GM19468 (cell line): ENCODE data around the gene SULT4A1.

ENCODE experiments used
- ATAC-seq: cut with Tn5 transposase; IDR thresholded peaks from one replicate; pipeline ENCODE4 v1.9.1; 2021; ENCODE audit warnings: mild to moderate bottlenecking, moderate library complexity, moderate number of reproducible peaks; ENCODE audit not compliant: unreplicated experiment; ENCODE audit errors: extremely low read depth

SULT4A1 gene

GRCh38 chr22:43819931-43820640 lies 42.2 kb downstream of the SULT4A1 start:
- no peak for ATAC-seq

GRCh38 chr22:43819421-43819921 lies 42.8 kb downstream of the SULT4A1 start:
- no peak for ATAC-seq

GRCh38 chr22:43818981-43819380 lies 43.3 kb downstream of the SULT4A1 start:
- ATAC-seq = no peak

- ATAC-seq = no peak
Measured at GRCh38 chr22:43817402-43817801, 44.9 kb downstream of the SULT4A1 start.

- ATAC-seq = no peak
Measured at GRCh38 chr22:43814264-43814663, 48.0 kb downstream of the SULT4A1 start.

GRCh38 chr22:43812890-43813289 lies 49.4 kb downstream of the SULT4A1 start:
- ATAC-seq = no peak

GRCh38 chr22:43812149-43812842 lies 50.0 kb downstream of the SULT4A1 start, which contains the start of gene EFCAB6:
Gene EFCAB6, minus strand, starts transcription at chr22:43812305. Its CDS starts 29,987 bp downstream, at chr22:43782318.
- ATAC-seq = peak; percentile 55

- ATAC-seq = no peak
Measured at GRCh38 chr22:43811777-43812148, 50.5 kb downstream of the SULT4A1 start.

- no peak for ATAC-seq
Measured at GRCh38 chr22:43802897-43803495, 59.3 kb downstream of the SULT4A1 start.

GRCh38 chr22:43800970-43801369 lies 61.3 kb downstream of the SULT4A1 start:
- no peak for ATAC-seq

GRCh38 chr22:43798492-43798891 lies 63.8 kb downstream of the SULT4A1 start:
- ATAC-seq = peak; percentile 25

- ATAC-seq = no peak
Measured at GRCh38 chr22:43796567-43796966, 65.7 kb downstream of the SULT4A1 start.

- ATAC-seq = no peak
Measured at GRCh38 chr22:43795320-43795719, 67.0 kb downstream of the SULT4A1 start.

GRCh38 chr22:43792905-43793304 lies 69.4 kb downstream of the SULT4A1 start:
- no peak for ATAC-seq

GRCh38 chr22:43789452-43789851 lies 72.9 kb downstream of the SULT4A1 start:
- no peak for ATAC-seq

- ATAC-seq = no peak
Measured at GRCh38 chr22:43783777-43784176, 78.5 kb downstream of the SULT4A1 start.

- no peak for ATAC-seq
Measured at GRCh38 chr22:43782448-43782847, 79.9 kb downstream of the SULT4A1 start.

GRCh38 chr22:43777286-43777685 lies 85.0 kb downstream of the SULT4A1 start:
- no peak for ATAC-seq

GRCh38 chr22:43776081-43776670 lies 86.1 kb downstream of the SULT4A1 start:
- ATAC-seq = no peak
